GM12872 (cell line): ENCODE results near the gene TMSB10.

Experiments
- CTCF ChIP-seq: IDR thresholded peaks from 3 replicates; pipeline ENCODE4 v1.5.1; 2011; ENCODE audit warnings: low read depth, mild to moderate bottlenecking, low read length, moderate library complexity; ENCODE audit not compliant: insufficient read depth

TMSB10 gene

GRCh38 chr2:84905181-84906107 is at the start of gene TMSB10:
Gene TMSB10, plus strand, starts transcription at chr2:84905656.
- 0 out of 3 replicates have a peak, but pooled peaks have one; percentile 22 for TF ChIP-seq CTCF

GRCh38 chr2:84855731-84856130 is 49.7 kb upstream of the TMSB10 start:
- no peak for TF ChIP-seq CTCF

- no peak for TF ChIP-seq CTCF
Observed at GRCh38 chr2:84856787-84857186, 48.7 kb upstream of the TMSB10 start.

GRCh38 chr2:84857566-84857965 is 47.9 kb upstream of the TMSB10 start:
- no peak for TF ChIP-seq CTCF

- TF ChIP-seq CTCF, result peak; percentile 37; the same call in 2 of the 3 replicates
Observed at GRCh38 chr2:84858123-84858522, 47.3 kb upstream of the TMSB10 start.

- no peak for TF ChIP-seq CTCF
Observed at GRCh38 chr2:84858937-84859336, 46.5 kb upstream of the TMSB10 start.

- TF ChIP-seq CTCF, result no peak
Observed at GRCh38 chr2:84861539-84861938, 43.9 kb upstream of the TMSB10 start.
